Measurements from ENCODE around the gene CACNA2D3. TPM values are rescaled to one million over a fixed set of nuclear protein-coding genes. Genes with fewer than 3 reads are reported as not detected.

CACNA2D3 gene
- total RNA-seq, result not detected

GRCh38 chr3:54122324-54123002 lies at the start of gene CACNA2D3:
Gene CACNA2D3 (plus strand): TSS chr3:54122552.

GRCh38 chr3:54928046-54928770 lies 805.9 kb downstream of the CACNA2D3 start, which contains the start of gene LRTM1:
Gene LRTM1 (minus strand): TSS chr3:54928059. CDS start chr3:54927911, 148 bp downstream.

Other genes starting within 250 kb of the CACNA2D3 start
- gene ACTR8, start 240.4 kb upstream of the CACNA2D3 start, total RNA-seq, result 10 to 100 TPM; 25.5 to 35.0 TPM
- 10 to 100 TPM; 23.3 to 26.2 TPM for gene SELENOK, start 230.7 kb upstream of the CACNA2D3 start, total RNA-seq

All from melanocyte of skin (primary cell).